Fibroblast of pulmonary artery (primary cell): ENCODE data around the gene SYCE1.

Experiments used
- DNase-seq: peaks from one replicate; pipeline ENCODE4 v3.0.0-alpha.2; 2010; ENCODE audit warnings: low read depth
- H3K4me3 ChIP-seq: replicated peaks from 2 replicates; pipeline ENCODE4 v1.5.1; 2011; ENCODE audit warnings: low read depth, mild to moderate bottlenecking, control low read depth, low read length, moderate library complexity
- CTCF ChIP-seq: IDR thresholded peaks from 2 replicates; pipeline ENCODE4 v1.5.1; 2011; ENCODE audit warnings: mild to moderate bottlenecking, control low read depth, low read length, inconsistent platforms; ENCODE audit errors: missing control alignments

SYCE1 gene

GRCh38 chr10:133567609-133568286, 2.4 kb upstream of the SYCE1 start:
- DNase-seq = no peak
- no peak overlapping the region for H3K4me3 ChIP-seq
- TF ChIP-seq CTCF = no peak

GRCh38 chr10:133567119-133567518, 1.7 kb upstream of the SYCE1 start:
- no peak for DNase-seq
- no peak for TF ChIP-seq CTCF
- no peak overlapping the region for H3K4me3 ChIP-seq

GRCh38 chr10:133564816-133565215, 567 bp downstream of the SYCE1 start:
- H3K4me3 ChIP-seq = no peak overlapping the region
- DNase-seq = no peak

GRCh38 chr10:133559216-133559615, 6.2 kb downstream of the SYCE1 start:
- TF ChIP-seq CTCF = no peak
- no peak overlapping the region for H3K4me3 ChIP-seq

More at GRCh38 chr10:133564816-133565215, 567 bp downstream of the SYCE1 start:
- TF ChIP-seq CTCF = no peak

GRCh38 chr10:133557381-133557780, 8.0 kb downstream of the SYCE1 start:
- no peak for DNase-seq
- no peak for TF ChIP-seq CTCF
- H3K4me3 ChIP-seq = no peak overlapping the region

More at GRCh38 chr10:133559216-133559615, 6.2 kb downstream of the SYCE1 start:
- no peak for DNase-seq

- DNase-seq = no peak
- no peak for TF ChIP-seq CTCF
These were observed 9.9 kb downstream of the SYCE1 start for GRCh38 chr10:133555521-133555920.

GRCh38 chr10:133554600-133554999, 10.8 kb downstream of the SYCE1 start:
- H3K4me3 ChIP-seq = no peak overlapping the region
- DNase-seq = no peak
- no peak for TF ChIP-seq CTCF

More at GRCh38 chr10:133555521-133555920, 9.9 kb downstream of the SYCE1 start:
- H3K4me3 ChIP-seq = no peak overlapping the region
